ENCODE measurements around the gene NNAT.
A peak's percentile ranks its signal among the peaks of the same experiment; 100 is the strongest.

NNAT gene

GRCh38 chr20:37502654-37503053 lies 18.4 kb upstream of the NNAT start:
- DNase-seq (ENCODE audit: low read depth, low spot score), result no peak
- Histone ChIP-seq H3K9ac (ENCODE audit: insufficient read length, low read depth) (no peak overlapping the region), H3K4me3 (ENCODE audit: insufficient read length, low read depth) (no peak overlapping the region), H3K27me3 (ENCODE audit: insufficient read depth, insufficient read length) (no peaks in the 10 kb centered on the region), H3K4me1 (ENCODE audit: insufficient read depth, insufficient read length) (peaks cover 14% of the 10 kb centered on the region), H3K36me3 (ENCODE audit: insufficient read depth, insufficient read length, low read length) (no peaks in the 10 kb centered on the region), H3K9me3 (ENCODE audit: insufficient read depth, low read length) (no peaks in the 10 kb centered on the region)
- TF ChIP-seq ZNF274 (IDR thresholded peaks at IDR 0.05; ENCODE audit: low read depth, low read length) (no peak), YY1 (IDR thresholded peaks at IDR 0.05; ENCODE audit: insufficient read depth, insufficient read length) (no peak), SUZ12 (IDR thresholded peaks at IDR 0.05; ENCODE audit: extremely low read depth, insufficient read depth, insufficient read length) (no peak)

GRCh38 chr20:37503256-37503927 lies 17.7 kb upstream of the NNAT start:
- Histone ChIP-seq H3K9ac (ENCODE audit: insufficient read length, low read depth) (no peak overlapping the region), H3K4me3 (ENCODE audit: insufficient read length, low read depth) (no peak overlapping the region), H3K4me1 (ENCODE audit: insufficient read depth, insufficient read length) (peaks cover 14% of the 10 kb centered on the region), H3K9me3 (ENCODE audit: insufficient read depth, low read length) (no peaks in the 10 kb centered on the region), H3K36me3 (ENCODE audit: insufficient read depth, insufficient read length, low read length) (no peaks in the 10 kb centered on the region), H3K27me3 (ENCODE audit: insufficient read depth, insufficient read length) (no peaks in the 10 kb centered on the region)
- DNase-seq (ENCODE audit: low read depth, low spot score), result no peak
- TF ChIP-seq SUZ12 (IDR thresholded peaks at IDR 0.05; ENCODE audit: extremely low read depth, insufficient read depth, insufficient read length) (no peak), ZNF274 (IDR thresholded peaks at IDR 0.05; ENCODE audit: low read depth, low read length) (no peak), YY1 (IDR thresholded peaks at IDR 0.05; ENCODE audit: insufficient read depth, insufficient read length) (no peak)

GRCh38 chr20:37504404-37505096 lies 16.5 kb upstream of the NNAT start:
- H3K9me3 ChIP-seq (ENCODE audit: insufficient read depth, low read length), result no peaks in the 10 kb centered on the region
- DNase-seq (ENCODE audit: low read depth, low spot score), result no peak

GRCh38 chr20:37505263-37506151 lies 15.5 kb upstream of the NNAT start:
- no peak for TF ChIP-seq SUZ12 (IDR thresholded peaks at IDR 0.05; ENCODE audit: extremely low read depth, insufficient read depth, insufficient read length)
- TF ChIP-seq ZNF274 (IDR thresholded peaks at IDR 0.05; ENCODE audit: low read depth, low read length), result no peak
- no peak for TF ChIP-seq YY1 (IDR thresholded peaks at IDR 0.05; ENCODE audit: insufficient read depth, insufficient read length)
- peaks cover 14% of the 10 kb centered on the region for H3K4me1 ChIP-seq (ENCODE audit: insufficient read depth, insufficient read length)
- DNase-seq (ENCODE audit: low read depth, low spot score), result peak; percentile 48
- H3K9ac ChIP-seq (ENCODE audit: insufficient read length, low read depth), result no peak overlapping the region
- H3K27me3 ChIP-seq (ENCODE audit: insufficient read depth, insufficient read length), result no peaks in the 10 kb centered on the region
- no peaks in the 10 kb centered on the region for H3K9me3 ChIP-seq (ENCODE audit: insufficient read depth, low read length)
- H3K4me3 ChIP-seq (ENCODE audit: insufficient read length, low read depth), result no peak overlapping the region
- peaks cover 14% of the 10 kb centered on the region for H3K36me3 ChIP-seq (ENCODE audit: insufficient read depth, insufficient read length, low read length)

More at GRCh38 chr20:37504404-37505096, 16.5 kb upstream of the NNAT start:
- no peaks in the 10 kb centered on the region for H3K27me3 ChIP-seq (ENCODE audit: insufficient read depth, insufficient read length)
- H3K9ac ChIP-seq (ENCODE audit: insufficient read length, low read depth), result no peak overlapping the region
- peaks cover 8% of the 10 kb centered on the region for H3K36me3 ChIP-seq (ENCODE audit: insufficient read depth, insufficient read length, low read length)
- TF ChIP-seq YY1 (IDR thresholded peaks at IDR 0.05; ENCODE audit: insufficient read depth, insufficient read length) (no peak), SUZ12 (IDR thresholded peaks at IDR 0.05; ENCODE audit: extremely low read depth, insufficient read depth, insufficient read length) (no peak), ZNF274 (IDR thresholded peaks at IDR 0.05; ENCODE audit: low read depth, low read length) (no peak)
- H3K4me3 ChIP-seq (ENCODE audit: insufficient read length, low read depth), result no peak overlapping the region
- H3K4me1 ChIP-seq (ENCODE audit: insufficient read depth, insufficient read length), result peaks cover 14% of the 10 kb centered on the region

GRCh38 chr20:37506152-37506725 lies 14.8 kb upstream of the NNAT start:
- Histone ChIP-seq H3K4me1 (ENCODE audit: insufficient read depth, insufficient read length) (peaks cover 14% of the 10 kb centered on the region), H3K9ac (ENCODE audit: insufficient read length, low read depth) (no peak overlapping the region), H3K27me3 (ENCODE audit: insufficient read depth, insufficient read length) (no peaks in the 10 kb centered on the region), H3K4me3 (ENCODE audit: insufficient read length, low read depth) (no peak overlapping the region), H3K9me3 (ENCODE audit: insufficient read depth, low read length) (no peaks in the 10 kb centered on the region), H3K36me3 (ENCODE audit: insufficient read depth, insufficient read length, low read length) (peaks cover 21% of the 10 kb centered on the region)
- TF ChIP-seq SUZ12 (IDR thresholded peaks at IDR 0.05; ENCODE audit: extremely low read depth, insufficient read depth, insufficient read length), result no peak
- DNase-seq (ENCODE audit: low read depth, low spot score), result no peak

- no peak overlapping the region for H3K4me3 ChIP-seq (ENCODE audit: insufficient read length, low read depth)
- TF ChIP-seq ZNF274 (IDR thresholded peaks at IDR 0.05; ENCODE audit: low read depth, low read length) (no peak), SUZ12 (IDR thresholded peaks at IDR 0.05; ENCODE audit: extremely low read depth, insufficient read depth, insufficient read length) (no peak), YY1 (IDR thresholded peaks at IDR 0.05; ENCODE audit: insufficient read depth, insufficient read length) (no peak)
- no peaks in the 10 kb centered on the region for H3K9me3 ChIP-seq (ENCODE audit: insufficient read depth, low read length)
- no peaks in the 10 kb centered on the region for H3K27me3 ChIP-seq (ENCODE audit: insufficient read depth, insufficient read length)
- DNase-seq (ENCODE audit: low read depth, low spot score), result no peak
- H3K4me1 ChIP-seq (ENCODE audit: insufficient read depth, insufficient read length), result peaks cover 7% of the 10 kb centered on the region
- peaks cover 60% of the 10 kb centered on the region for H3K36me3 ChIP-seq (ENCODE audit: insufficient read depth, insufficient read length, low read length)
- H3K9ac ChIP-seq (ENCODE audit: insufficient read length, low read depth), result no peak overlapping the region
These were observed 10.8 kb upstream of the NNAT start for GRCh38 chr20:37510226-37510625.

All from NT2/D1 (cell line).